Bronchial epithelial cell (primary cell): ENCODE results near the gene HNRNPU. TPM values are rescaled to one million over a fixed set of nuclear protein-coding genes. Genes with fewer than 3 reads are reported as not detected.

Source experiments
- DNase-seq: peaks from one replicate; pipeline ENCODE4 v3.0.0-alpha.2; 2010; ENCODE audit warnings: low read depth
- FAIRE-seq: peaks from 2 replicates; lab custom pipeline; 2011; peaks lifted over from hg19 to GRCh38; lab: Jason Lieb, UNC
- H3K27me3 ChIP-seq: 2 replicates; pipeline ENCODE4 v1.5.1; 2011; ENCODE audit warnings: low read length; ENCODE audit not compliant: control insufficient read depth, insufficient read depth
- H3K36me3 ChIP-seq: 2 replicates; pipeline ENCODE4 v1.5.1; 2011; ENCODE audit warnings: low read length; ENCODE audit not compliant: control insufficient read depth, insufficient read depth
- H3K4me3 ChIP-seq: 2 replicates; pipeline ENCODE4 v1.5.1; 2011; ENCODE audit warnings: mild to moderate bottlenecking, low read depth, low read length, control low read depth
- CTCF ChIP-seq: IDR thresholded peaks from 2 replicates; pipeline ENCODE4 v1.5.1; 2011; ENCODE audit warnings: mild to moderate bottlenecking, moderate library complexity, low read length, control low read depth, inconsistent platforms; ENCODE audit not compliant: insufficient read depth, severe bottlenecking
- total RNA-seq: library from RNA; depleted of rRNA; stranded (reverse); fragments of >200 nt; gene quantifications from 2 replicates; pipeline ENCODE4 v1.2.1, GENCODE V29; 2014

HNRNPU gene
- total RNA-seq, 1 donor from 2014 or later, result 259 TPM

GRCh38 chr1:244866355-244866754 lies 2.0 kb upstream of the HNRNPU start:
- no peak for DNase-seq
- FAIRE-seq, result no peak
- H3K27me3 ChIP-seq, result no peaks in the 10 kb centered on the region
- H3K36me3 ChIP-seq, result no peaks in the 10 kb centered on the region
- TF ChIP-seq CTCF, result no peak
- H3K4me3 ChIP-seq, result no peak overlapping the region

- H3K4me3 ChIP-seq, result no peak overlapping the region
- FAIRE-seq (no peak), DNase-seq (no peak)
- H3K27me3 ChIP-seq, result no peaks in the 10 kb centered on the region
- TF ChIP-seq CTCF, result no peak
- H3K36me3 ChIP-seq, result peaks cover 1% of the 10 kb centered on the region
These were observed 1.5 kb upstream of the HNRNPU start for GRCh38 chr1:244865820-244866219.

GRCh38 chr1:244865028-244865371 lies 657 bp upstream of the HNRNPU start:
- Histone ChIP-seq H3K36me3 (peaks cover 6% of the 10 kb centered on the region), H3K4me3 (peak overlapping the region; percentile 99), H3K27me3 (no peaks in the 10 kb centered on the region)
- DNase-seq, result no peak
- no peak for TF ChIP-seq CTCF
- no peak for FAIRE-seq

- no peaks in the 10 kb centered on the region for H3K27me3 ChIP-seq
- no peak for TF ChIP-seq CTCF
- DNase-seq (no peak), FAIRE-seq (no peak)
- peak overlapping the region; percentile 99 for H3K4me3 ChIP-seq
- H3K36me3 ChIP-seq, result peaks cover 15% of the 10 kb centered on the region
These were observed 671 bp downstream of the HNRNPU start for GRCh38 chr1:244863491-244864252.

- H3K36me3 ChIP-seq, result peaks cover 20% of the 10 kb centered on the region
- H3K27me3 ChIP-seq, result no peaks in the 10 kb centered on the region
- DNase-seq (peak; percentile 71), FAIRE-seq (no peak)
- TF ChIP-seq CTCF, result no peak
- H3K4me3 ChIP-seq, result peak overlapping the region; percentile 99
These were observed 1.4 kb downstream of the HNRNPU start for GRCh38 chr1:244862699-244863490.

- FAIRE-seq, result no peak
- H3K4me3 ChIP-seq, result peak overlapping the region; percentile 99
- DNase-seq, result no peak
- no peaks in the 10 kb centered on the region for H3K27me3 ChIP-seq
- no peak for TF ChIP-seq CTCF
- peaks cover 23% of the 10 kb centered on the region for H3K36me3 ChIP-seq
These were observed 2.0 kb downstream of the HNRNPU start for GRCh38 chr1:244862354-244862698.
